ENCODE results near the gene LYST.

LYST gene

DNA sequence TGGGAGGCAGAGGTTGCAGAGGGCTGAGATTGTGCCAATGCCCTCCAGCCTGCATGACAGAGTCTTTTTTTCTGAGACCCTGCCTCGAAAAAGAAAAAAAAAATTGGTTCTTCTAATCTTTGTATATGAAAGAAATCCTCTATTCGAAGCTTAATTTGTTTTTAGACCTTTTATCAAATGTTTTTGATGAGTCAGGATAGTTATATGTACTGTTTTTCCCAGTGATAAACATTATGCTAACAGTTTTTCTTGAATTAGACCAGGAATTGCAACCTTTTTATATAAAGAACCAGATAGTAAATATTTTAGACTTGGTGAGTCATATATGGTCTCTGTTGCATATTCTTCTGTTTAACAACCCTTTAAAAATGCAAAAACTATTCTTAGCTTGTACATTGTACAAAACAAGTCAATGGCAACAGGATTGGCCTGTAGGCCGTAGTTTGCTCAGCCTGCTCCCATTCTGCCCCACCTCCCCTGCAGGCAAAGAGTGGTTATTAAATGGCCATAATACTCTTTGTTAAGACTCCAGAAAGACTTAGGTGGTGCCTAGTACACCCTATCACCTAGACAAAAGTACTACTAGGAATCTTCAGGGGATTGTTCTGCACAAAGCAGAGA lies 45.2 kb downstream of the LYST start:
- H3K4me3 ChIP-seq (ENCODE audit: low read length): no peak overlapping the region
- H3K27ac ChIP-seq (ENCODE audit: low read length): no peak overlapping the region
- no peaks in the 10 kb centered on the region; the same call in 1 of the 2 replicates for H3K4me1 ChIP-seq (ENCODE audit: control insufficient read depth, insufficient read depth, low read length)
- DNase-seq (ENCODE audit: low read depth, low spot score): no peak
- no peaks in the 10 kb centered on the region for H3K36me3 ChIP-seq (ENCODE audit: control insufficient read depth, insufficient read depth, low read length)
- no CpG with 5 or more reads among the region's 3 CpGs for WGBS (ENCODE audit: insufficient coverage, insufficient read length)
- H3K27me3 ChIP-seq (ENCODE audit: control insufficient read depth, insufficient read depth, low read length): no peaks in the 10 kb centered on the region
- H3K9me3 ChIP-seq (ENCODE audit: control insufficient read depth, insufficient read depth, low read length): no peaks in the 10 kb centered on the region

DNA sequence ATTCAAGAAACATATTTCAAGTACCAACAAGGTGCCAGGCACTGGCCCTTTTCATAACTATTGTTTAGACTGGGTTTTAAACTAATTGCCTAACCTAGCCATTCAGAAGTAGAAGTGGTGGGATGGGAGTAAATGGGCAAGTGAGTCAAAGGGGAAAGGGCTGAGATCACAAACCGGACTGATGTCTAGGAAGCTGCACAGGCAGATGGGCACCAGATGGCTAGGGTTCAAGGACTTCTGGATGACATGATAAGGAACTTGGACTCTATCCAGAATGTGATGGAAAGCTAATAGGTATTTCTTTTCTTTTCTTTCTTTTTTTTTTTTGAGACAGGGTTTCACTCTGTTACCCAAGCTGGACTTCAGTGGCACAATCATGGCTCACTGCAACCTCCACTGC lies 46.6 kb downstream of the LYST start:
- Histone ChIP-seq H3K27me3 (ENCODE audit: control insufficient read depth, insufficient read depth, low read length) (no peaks in the 10 kb centered on the region), H3K4me3 (ENCODE audit: low read length) (no peak overlapping the region), H3K27ac (ENCODE audit: low read length) (no peak overlapping the region), H3K9me3 (ENCODE audit: control insufficient read depth, insufficient read depth, low read length) (no peaks in the 10 kb centered on the region), H3K4me1 (ENCODE audit: control insufficient read depth, insufficient read depth, low read length) (no peaks in the 10 kb centered on the region; the same call in 1 of the 2 replicates), H3K36me3 (ENCODE audit: control insufficient read depth, insufficient read depth, low read length) (no peaks in the 10 kb centered on the region)
- WGBS (ENCODE audit: insufficient coverage, insufficient read length): no CpG with 5 or more reads among the region's 1 CpG
- no peak for DNase-seq (ENCODE audit: low read depth, low spot score)

DNA sequence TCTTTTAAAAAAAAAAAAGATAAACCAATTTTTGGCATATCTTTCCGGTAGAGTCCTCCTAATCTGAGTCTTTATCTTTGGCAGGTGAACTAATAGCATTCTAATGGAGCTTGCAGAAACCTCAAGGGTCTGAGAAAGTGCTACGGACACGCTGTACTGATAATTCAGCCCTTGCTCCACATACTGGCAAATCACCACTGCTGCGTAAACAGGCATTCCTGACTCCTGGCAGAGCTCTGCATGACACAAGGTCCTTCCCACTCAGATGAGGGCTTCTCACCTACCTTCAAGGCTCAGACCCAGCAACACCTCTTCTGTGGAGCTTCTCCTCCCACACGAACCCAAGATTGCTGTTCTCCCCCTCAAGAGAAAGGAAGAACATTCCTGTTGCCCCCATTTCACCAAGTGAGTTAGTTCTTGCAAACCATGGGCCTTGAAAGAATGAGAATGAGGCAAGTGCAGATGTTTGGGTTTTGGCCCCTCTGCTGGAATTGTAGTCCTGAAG lies 48.0 kb downstream of the LYST start:
- no peaks in the 10 kb centered on the region; the same call in 1 of the 2 replicates for H3K4me1 ChIP-seq (ENCODE audit: control insufficient read depth, insufficient read depth, low read length)
- no peaks in the 10 kb centered on the region for H3K27me3 ChIP-seq (ENCODE audit: control insufficient read depth, insufficient read depth, low read length)
- no CpG with 5 or more reads among the region's 5 CpGs for WGBS (ENCODE audit: insufficient coverage, insufficient read length)
- H3K4me3 ChIP-seq (ENCODE audit: low read length): no peak overlapping the region
- no peaks in the 10 kb centered on the region for H3K9me3 ChIP-seq (ENCODE audit: control insufficient read depth, insufficient read depth, low read length)
- H3K36me3 ChIP-seq (ENCODE audit: control insufficient read depth, insufficient read depth, low read length): no peaks in the 10 kb centered on the region
- H3K27ac ChIP-seq (ENCODE audit: low read length): no peak overlapping the region
- DNase-seq (ENCODE audit: low read depth, low spot score): no peak

DNA sequence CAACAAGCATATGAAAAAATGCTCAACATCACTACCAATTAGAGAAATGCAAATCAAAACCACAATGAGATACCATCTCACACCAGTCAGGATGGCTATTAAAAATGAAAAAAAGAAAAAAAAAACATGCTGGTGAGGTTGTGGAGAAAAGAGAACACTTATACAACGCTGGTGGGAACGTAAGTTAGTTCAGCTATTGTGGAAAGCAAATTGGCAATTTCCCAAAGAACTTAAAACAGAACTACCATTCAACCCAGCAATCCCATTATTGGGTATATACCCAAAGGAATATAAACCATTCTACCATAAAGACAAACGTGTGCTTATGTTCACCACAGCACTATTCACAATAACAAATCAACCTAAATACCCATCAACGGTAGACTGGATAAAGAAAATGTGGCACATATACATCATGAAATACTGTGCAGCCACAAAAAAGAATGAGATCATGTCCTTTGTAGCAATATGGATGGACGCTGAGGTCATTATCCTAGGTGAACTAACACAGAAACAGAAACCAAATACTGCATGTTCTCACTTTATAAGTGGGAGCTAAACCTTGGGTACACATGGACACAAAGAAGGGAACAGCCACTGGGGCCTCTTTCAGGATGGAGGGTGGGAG lies 49.5 kb downstream of the LYST start:
- H3K27ac ChIP-seq (ENCODE audit: low read length): no peak overlapping the region
- DNase-seq (ENCODE audit: low read depth, low spot score): no peak
- H3K27me3 ChIP-seq (ENCODE audit: control insufficient read depth, insufficient read depth, low read length): no peaks in the 10 kb centered on the region
- no CpG with 5 or more reads among the region's 5 CpGs for WGBS (ENCODE audit: insufficient coverage, insufficient read length)
- H3K36me3 ChIP-seq (ENCODE audit: control insufficient read depth, insufficient read depth, low read length): no peaks in the 10 kb centered on the region
- H3K4me3 ChIP-seq (ENCODE audit: low read length): no peak overlapping the region
- no peaks in the 10 kb centered on the region for H3K9me3 ChIP-seq (ENCODE audit: control insufficient read depth, insufficient read depth, low read length)
- H3K4me1 ChIP-seq (ENCODE audit: control insufficient read depth, insufficient read depth, low read length): no peaks in the 10 kb centered on the region; the same call in 1 of the 2 replicates

DNA sequence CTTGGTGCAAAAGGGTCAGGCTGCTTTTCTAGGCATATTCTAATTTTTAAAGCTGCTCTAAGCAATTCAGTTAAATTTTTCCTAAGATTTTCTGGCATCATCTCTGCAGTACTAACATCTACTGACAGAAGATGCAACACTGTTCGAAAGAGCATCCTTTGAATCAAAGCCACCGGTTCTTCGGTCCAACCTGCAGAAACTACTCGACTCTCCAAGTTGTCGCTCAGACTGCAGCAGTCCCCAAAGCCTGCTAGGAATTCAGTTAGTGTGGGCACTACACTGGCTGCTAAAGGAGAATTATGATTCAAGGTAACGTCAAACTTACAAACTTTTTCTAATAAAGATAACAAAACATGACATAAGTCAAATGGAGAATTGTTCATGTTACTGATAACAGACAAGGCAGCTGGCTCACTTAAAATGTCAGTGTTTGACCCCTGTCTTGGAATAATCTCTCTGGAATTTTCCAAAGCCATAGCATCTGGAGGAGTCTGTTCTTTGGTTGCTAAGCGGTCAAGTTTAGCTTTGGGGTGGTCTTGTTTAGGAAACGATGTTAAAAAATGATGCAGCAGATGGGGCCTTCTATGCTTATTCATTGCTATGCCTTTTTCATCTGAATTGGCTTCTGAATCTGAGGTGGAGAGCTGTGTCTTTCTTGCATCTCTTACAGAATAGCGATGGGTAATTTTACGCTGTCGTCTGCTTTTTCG lies 56.9 kb downstream of the LYST start:
- Histone ChIP-seq H3K9me3 (ENCODE audit: control insufficient read depth, insufficient read depth, low read length) (no peaks in the 10 kb centered on the region), H3K36me3 (ENCODE audit: control insufficient read depth, insufficient read depth, low read length) (no peaks in the 10 kb centered on the region), H3K27ac (ENCODE audit: low read length) (no peak overlapping the region), H3K4me3 (ENCODE audit: low read length) (no peak overlapping the region), H3K27me3 (ENCODE audit: control insufficient read depth, insufficient read depth, low read length) (no peaks in the 10 kb centered on the region), H3K4me1 (ENCODE audit: control insufficient read depth, insufficient read depth, low read length) (no peaks in the 10 kb centered on the region)
- no CpG with 5 or more reads among the region's 12 CpGs for WGBS (ENCODE audit: insufficient coverage, insufficient read length)
- DNase-seq (ENCODE audit: low read depth, low spot score): no peak

DNA sequence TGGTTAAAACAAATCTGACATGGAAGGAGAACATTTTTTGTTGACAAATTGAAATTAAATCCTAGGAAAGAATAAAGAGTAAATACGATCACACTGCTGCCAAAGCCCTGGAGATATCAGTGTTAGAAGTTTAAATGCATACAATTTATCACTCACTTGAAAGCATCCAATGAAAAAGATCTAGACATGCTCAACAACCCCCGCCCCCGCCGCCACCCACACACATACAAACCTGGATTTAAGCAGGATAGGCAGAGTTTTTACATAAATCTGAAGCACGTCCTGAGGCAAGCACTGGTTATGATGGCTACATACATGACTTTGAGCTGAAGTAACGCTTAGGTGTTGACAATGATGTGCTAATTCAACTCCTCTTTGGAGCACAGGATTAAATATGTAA lies 58.5 kb downstream of the LYST start:
- H3K4me3 ChIP-seq (ENCODE audit: low read length): no peak overlapping the region
- H3K27ac ChIP-seq (ENCODE audit: low read length): no peak overlapping the region
- no peaks in the 10 kb centered on the region for H3K36me3 ChIP-seq (ENCODE audit: control insufficient read depth, insufficient read depth, low read length)
- H3K9me3 ChIP-seq (ENCODE audit: control insufficient read depth, insufficient read depth, low read length): no peaks in the 10 kb centered on the region
- H3K27me3 ChIP-seq (ENCODE audit: control insufficient read depth, insufficient read depth, low read length): no peaks in the 10 kb centered on the region
- DNase-seq (ENCODE audit: low read depth, low spot score): no peak
- no CpG with 5 or more reads among the region's 6 CpGs for WGBS (ENCODE audit: insufficient coverage, insufficient read length)
- no peaks in the 10 kb centered on the region for H3K4me1 ChIP-seq (ENCODE audit: control insufficient read depth, insufficient read depth, low read length)

DNA sequence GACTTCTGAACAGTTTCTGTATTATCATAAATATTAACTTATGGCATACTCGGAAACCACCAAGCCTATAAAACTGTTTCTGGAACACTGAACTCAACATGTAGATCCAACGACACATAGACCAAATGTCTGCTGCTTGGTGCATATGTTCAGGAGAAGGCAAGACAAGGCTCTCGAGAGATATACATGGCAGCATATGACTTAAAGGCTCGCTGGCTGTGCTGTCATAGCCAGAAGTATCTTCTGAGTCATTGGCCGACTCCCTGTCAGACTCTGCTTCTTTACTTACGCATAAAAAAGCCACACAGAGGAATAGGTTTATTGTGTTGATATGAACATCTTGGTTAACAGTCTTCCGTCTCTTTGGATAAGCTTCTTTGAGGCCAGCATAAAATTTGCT lies 60.6 kb downstream of the LYST start:
- Histone ChIP-seq H3K27ac (ENCODE audit: low read length) (no peak overlapping the region), H3K27me3 (ENCODE audit: control insufficient read depth, insufficient read depth, low read length) (no peaks in the 10 kb centered on the region), H3K4me1 (ENCODE audit: control insufficient read depth, insufficient read depth, low read length) (no peaks in the 10 kb centered on the region), H3K9me3 (ENCODE audit: control insufficient read depth, insufficient read depth, low read length) (no peaks in the 10 kb centered on the region), H3K36me3 (ENCODE audit: control insufficient read depth, insufficient read depth, low read length) (no peaks in the 10 kb centered on the region), H3K4me3 (ENCODE audit: low read length) (no peak overlapping the region)
- DNase-seq (ENCODE audit: low read depth, low spot score): no peak
- WGBS (ENCODE audit: insufficient coverage, insufficient read length): no CpG with 5 or more reads among the region's 7 CpGs

DNA sequence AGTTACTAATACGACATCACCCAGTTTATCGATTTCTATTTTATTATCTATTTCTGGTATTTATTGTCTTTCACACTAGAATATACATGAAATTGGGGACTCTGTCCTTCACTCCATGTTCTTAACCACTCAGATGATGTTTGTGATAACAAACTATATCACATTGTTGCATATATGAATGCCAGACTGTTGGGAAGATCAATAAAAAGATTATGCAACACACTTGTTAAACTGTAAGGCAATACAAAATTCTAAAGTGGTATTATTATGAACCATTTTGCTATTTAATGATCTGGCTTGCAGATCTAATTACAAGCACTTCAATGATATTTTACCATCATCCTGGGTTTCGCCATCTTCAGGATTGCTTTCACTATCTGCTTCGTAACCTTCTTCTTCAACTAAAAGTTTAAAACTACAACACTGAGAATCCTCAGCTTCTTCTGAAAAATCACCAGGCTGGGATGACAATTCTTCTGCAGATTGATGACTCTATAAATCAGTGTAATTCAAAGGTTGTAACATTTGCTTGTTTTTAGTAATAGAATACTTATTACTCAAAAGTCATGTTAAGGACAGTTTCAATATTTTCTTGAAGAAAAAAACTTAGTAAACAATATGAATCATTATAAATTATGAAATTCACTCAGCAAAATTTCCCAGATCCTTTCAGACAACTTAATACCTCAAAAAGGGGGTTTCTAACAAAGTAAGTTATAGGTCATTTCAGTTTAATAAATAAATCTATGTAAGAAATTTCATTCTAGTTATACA lies 63.9 kb downstream of the LYST start:
- 100% methylated on average over 2 of the region's 4 CpGs for WGBS (ENCODE audit: insufficient coverage, insufficient read length)
- H3K4me1 ChIP-seq (ENCODE audit: control insufficient read depth, insufficient read depth, low read length): no peaks in the 10 kb centered on the region
- DNase-seq (ENCODE audit: low read depth, low spot score): no peak
- no peak overlapping the region for H3K4me3 ChIP-seq (ENCODE audit: low read length)
- no peaks in the 10 kb centered on the region for H3K36me3 ChIP-seq (ENCODE audit: control insufficient read depth, insufficient read depth, low read length)
- no peak overlapping the region for H3K27ac ChIP-seq (ENCODE audit: low read length)
- H3K27me3 ChIP-seq (ENCODE audit: control insufficient read depth, insufficient read depth, low read length): no peaks in the 10 kb centered on the region
- H3K9me3 ChIP-seq (ENCODE audit: control insufficient read depth, insufficient read depth, low read length): no peaks in the 10 kb centered on the region

DNA sequence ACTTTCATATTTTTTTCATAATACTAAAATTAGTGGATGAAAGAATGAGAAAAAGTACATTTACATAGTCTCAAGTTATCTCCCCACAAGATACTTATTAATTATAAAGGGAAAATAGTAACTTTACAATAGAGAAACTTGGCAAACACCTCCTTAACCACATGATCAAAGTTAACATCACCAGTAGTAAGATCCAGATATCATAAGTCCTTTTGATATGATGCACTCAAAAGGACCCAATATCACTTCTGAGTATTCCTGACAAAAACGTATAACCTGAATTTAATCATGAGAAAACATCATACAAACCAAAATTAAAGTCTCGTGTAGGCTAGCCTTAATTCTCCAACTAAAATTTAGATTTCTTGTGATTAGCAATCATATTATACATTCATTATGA lies 67.4 kb downstream of the LYST start:
- no peak for DNase-seq (ENCODE audit: low read depth, low spot score)
- no peak overlapping the region for H3K27ac ChIP-seq (ENCODE audit: low read length)
- no CpG with 5 or more reads among the region's 2 CpGs for WGBS (ENCODE audit: insufficient coverage, insufficient read length)
- no peaks in the 10 kb centered on the region for H3K9me3 ChIP-seq (ENCODE audit: control insufficient read depth, insufficient read depth, low read length)
- H3K36me3 ChIP-seq (ENCODE audit: control insufficient read depth, insufficient read depth, low read length): no peaks in the 10 kb centered on the region
- H3K4me1 ChIP-seq (ENCODE audit: control insufficient read depth, insufficient read depth, low read length): no peaks in the 10 kb centered on the region
- no peak overlapping the region for H3K4me3 ChIP-seq (ENCODE audit: low read length)
- H3K27me3 ChIP-seq (ENCODE audit: control insufficient read depth, insufficient read depth, low read length): no peaks in the 10 kb centered on the region

DNA sequence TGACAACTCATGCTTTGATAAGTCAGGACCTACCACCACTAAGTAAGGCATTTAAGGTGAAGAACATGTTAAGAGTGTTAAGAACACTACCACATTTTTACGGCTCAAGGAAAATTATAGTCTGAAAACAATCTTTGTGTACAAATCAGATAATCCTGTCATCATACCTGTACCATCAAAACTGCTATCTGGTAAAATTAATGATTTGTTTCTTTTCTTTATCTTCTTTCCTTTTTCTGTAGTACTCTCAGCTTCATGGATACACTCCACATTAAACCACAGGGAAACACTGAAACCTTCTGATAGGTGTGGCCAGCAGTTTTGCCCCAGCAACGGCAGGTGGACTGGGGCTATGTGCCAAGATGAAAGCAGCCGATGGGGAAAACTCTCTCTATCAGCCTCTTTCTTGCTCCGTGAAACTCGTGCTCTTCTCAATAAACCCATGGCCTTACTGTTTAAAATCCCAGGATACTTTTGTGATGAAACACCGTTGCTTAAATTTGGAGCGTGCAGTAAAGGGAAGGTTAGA lies 75.1 kb downstream of the LYST start:
- Histone ChIP-seq H3K36me3 (ENCODE audit: control insufficient read depth, insufficient read depth, low read length) (no peaks in the 10 kb centered on the region), H3K27me3 (ENCODE audit: control insufficient read depth, insufficient read depth, low read length) (no peaks in the 10 kb centered on the region), H3K27ac (ENCODE audit: low read length) (no peak overlapping the region), H3K9me3 (ENCODE audit: control insufficient read depth, insufficient read depth, low read length) (no peaks in the 10 kb centered on the region), H3K4me3 (ENCODE audit: low read length) (no peak overlapping the region), H3K4me1 (ENCODE audit: control insufficient read depth, insufficient read depth, low read length) (no peaks in the 10 kb centered on the region)
- no peak for DNase-seq (ENCODE audit: low read depth, low spot score)
- no CpG with 5 or more reads among the region's 7 CpGs for WGBS (ENCODE audit: insufficient coverage, insufficient read length)

Measured in iPS DF 6.9 (cell line).